ENCODE results near the gene CLEC16A. TPM values are rescaled to one million over a fixed set of nuclear protein-coding genes. Genes with fewer than 3 reads are reported as not detected.

Gene CLEC16A
- total and polyA plus RNA-seq, 2 experiments from 2014 or later: 17.5 to 26.8 TPM

GRCh38 chr16:11042191-11042590 is 97.8 kb downstream of the CLEC16A start:
- no peak for DNase-seq (ENCODE audit: low read depth in 1 of 2, low spot score in 1 of 2)
- peaks cover 4% of the 10 kb centered on the region for H3K36me3 ChIP-seq
- no peaks in the 10 kb centered on the region for H3K9me3 ChIP-seq (ENCODE audit: low read depth)
- no peak for TF ChIP-seq CTCF (IDR thresholded peaks at IDR 0.05; ENCODE audit: low read depth, low read length)
- H3K4me1 ChIP-seq (ENCODE audit: low read depth): peaks cover 6% of the 10 kb centered on the region
- no peaks in the 10 kb centered on the region for H3K27me3 ChIP-seq
- H3K27ac ChIP-seq: no peak overlapping the region
- H3K4me3 ChIP-seq: no peak overlapping the region

- no peak overlapping the region for H3K27ac ChIP-seq
- DNase-seq (ENCODE audit: low read depth in 1 of 2, low spot score in 1 of 2): no peak
- H3K36me3 ChIP-seq: peaks cover 4% of the 10 kb centered on the region
- H3K9me3 ChIP-seq (ENCODE audit: low read depth): no peaks in the 10 kb centered on the region
- H3K4me1 ChIP-seq (ENCODE audit: low read depth): no peaks in the 10 kb centered on the region
- H3K4me3 ChIP-seq: no peak overlapping the region
- no peak for TF ChIP-seq CTCF (IDR thresholded peaks at IDR 0.05; ENCODE audit: low read depth, low read length)
- H3K27me3 ChIP-seq: no peaks in the 10 kb centered on the region
Observed at GRCh38 chr16:11045441-11045840, 101.1 kb downstream of the CLEC16A start.

- H3K4me1 ChIP-seq (ENCODE audit: low read depth): no peaks in the 10 kb centered on the region
Observed at GRCh38 chr16:11045846-11046245, 101.5 kb downstream of the CLEC16A start.

GRCh38 chr16:11046382-11046931 is 102.1 kb downstream of the CLEC16A start:
- no peak for DNase-seq (ENCODE audit: low read depth in 1 of 2, low spot score in 1 of 2)
- TF ChIP-seq CTCF (IDR thresholded peaks at IDR 0.05; ENCODE audit: low read depth, low read length): no peak
- Histone ChIP-seq H3K9me3 (ENCODE audit: low read depth) (no peaks in the 10 kb centered on the region), H3K36me3 (peaks cover 4% of the 10 kb centered on the region), H3K27me3 (no peaks in the 10 kb centered on the region), H3K4me1 (ENCODE audit: low read depth) (no peaks in the 10 kb centered on the region), H3K27ac (no peak overlapping the region), H3K4me3 (no peak overlapping the region)

More at GRCh38 chr16:11045846-11046245, 101.5 kb downstream of the CLEC16A start:
- DNase-seq (ENCODE audit: low read depth in 1 of 2, low spot score in 1 of 2): peak in 1 of 2 donors; percentile 22
- H3K27me3 ChIP-seq: no peaks in the 10 kb centered on the region
- no peaks in the 10 kb centered on the region for H3K9me3 ChIP-seq (ENCODE audit: low read depth)
- peaks cover 4% of the 10 kb centered on the region for H3K36me3 ChIP-seq
- TF ChIP-seq CTCF (IDR thresholded peaks at IDR 0.05; ENCODE audit: low read depth, low read length): no peak
- H3K4me3 ChIP-seq: no peak overlapping the region
- H3K27ac ChIP-seq: no peak overlapping the region

GRCh38 chr16:11047057-11047456 is 102.7 kb downstream of the CLEC16A start:
- no peak for TF ChIP-seq CTCF (IDR thresholded peaks at IDR 0.05; ENCODE audit: low read depth, low read length)
- H3K9me3 ChIP-seq (ENCODE audit: low read depth): no peaks in the 10 kb centered on the region
- DNase-seq (ENCODE audit: low read depth in 1 of 2, low spot score in 1 of 2): peak in 1 of 2 donors; percentile 71
- H3K4me1 ChIP-seq (ENCODE audit: low read depth): no peaks in the 10 kb centered on the region
- H3K4me3 ChIP-seq: no peak overlapping the region
- peaks cover 4% of the 10 kb centered on the region for H3K36me3 ChIP-seq
- H3K27me3 ChIP-seq: no peaks in the 10 kb centered on the region
- no peak overlapping the region for H3K27ac ChIP-seq

Data from cardiac muscle cell (in vitro differentiated cells and primary cell).